ENCODE measurements around the gene LAMP5. TPM values are rescaled to one million over a fixed set of nuclear protein-coding genes. Genes with fewer than 3 reads are reported as not detected.

Gene LAMP5
- total and polyA plus RNA-seq, 2 of the 13 experiments (the other 11 are each of a cell fraction or from before 2014, with no cell fraction given), result not detected

GRCh38 chr20:9551808-9552550 lies 37.6 kb downstream of the LAMP5 start:
- Histone ChIP-seq H3K36me3 (replicated peaks in 1 of 2; ENCODE audit: control insufficient read depth in 1 of 2, insufficient read depth in 2 of 2, low read length in 2 of 2) (no peaks in the 10 kb centered on the region), H3K27ac (ENCODE audit: extremely low read length, insufficient read depth, low read length) (no peak overlapping the region), H3K27me3 (ENCODE audit: control insufficient read depth in 1 of 2, insufficient read depth in 2 of 2, low read length in 2 of 2) (no peaks in the 10 kb centered on the region; a peak in 3 of 5 replicates), H3K79me2 (ENCODE audit: insufficient read depth, low read length) (no peaks in the 10 kb centered on the region), H3K9me3 (ENCODE audit: low read length) (no peaks in the 10 kb centered on the region), H4K20me1 (ENCODE audit: insufficient read depth, low read length) (no peaks in the 10 kb centered on the region), H3K4me2 (ENCODE audit: low read depth, low read length) (no peak overlapping the region), H3K9ac (ENCODE audit: insufficient read depth, low read depth, low read length) (no peak overlapping the region), H3K4me1 (ENCODE audit: insufficient read depth, low read length) (no peaks in the 10 kb centered on the region), H2AFZ (ENCODE audit: low read length) (no peak overlapping the region), H3K4me3 (replicated peaks in 1 of 3; ENCODE audit: insufficient read depth in 1 of 3, low read depth in 2 of 3, low read length in 3 of 3) (no peak overlapping the region)
- ATAC-seq, result no peak
- ChIA-PET CTCF (ENCODE audit: low intra/inter-chr PET ratio, low total read pairs) (no interaction called here), POLR2A (no interaction called here)
- FAIRE-seq, result no peak
- 17% methylated on average over 4 of the region's 4 CpGs for WGBS (ENCODE audit: low lambda C conversion rate)
- TF ChIP-seq NCOA5 (CRISPR knock-in tag; IDR thresholded peaks at IDR 0.05) (no peak), THRA (CRISPR knock-in tag; IDR thresholded peaks at IDR 0.05; ENCODE audit: borderline replicate concordance) (no peak)
- no TSS peak for BruUV-seq (replicated peaks)
- in situ Hi-C loops (cut with HindIII; ENCODE audit: extremely low pct_ligation_motif_present, low pct_unique_long_range_greater_than_20kb) (no loop called here), intact Hi-C loops (cut with micrococcal nuclease; ENCODE audit: unreplicated experiment) (no loop called here)
- DNase-seq (ENCODE audit: low spot score), result no peak

GRCh38 chr20:9555781-9556180 lies 41.4 kb downstream of the LAMP5 start:
- Histone ChIP-seq H4K20me1 (ENCODE audit: insufficient read depth, low read length) (no peaks in the 10 kb centered on the region), H3K27ac (ENCODE audit: extremely low read length, insufficient read depth, low read length) (no peak overlapping the region), H3K27me3 (ENCODE audit: control insufficient read depth in 1 of 2, insufficient read depth in 2 of 2, low read length in 2 of 2) (no peaks in the 10 kb centered on the region; a peak in 1 of 5 replicates), H2AFZ (ENCODE audit: low read length) (no peak overlapping the region), H3K4me1 (ENCODE audit: insufficient read depth, low read length) (no peaks in the 10 kb centered on the region), H3K36me3 (replicated peaks in 1 of 2; ENCODE audit: control insufficient read depth in 1 of 2, insufficient read depth in 2 of 2, low read length in 2 of 2) (no peaks in the 10 kb centered on the region), H3K9me3 (ENCODE audit: low read length) (no peaks in the 10 kb centered on the region), H3K79me2 (ENCODE audit: insufficient read depth, low read length) (no peaks in the 10 kb centered on the region), H3K4me2 (ENCODE audit: low read depth, low read length) (no peak overlapping the region), H3K9ac (ENCODE audit: insufficient read depth, low read depth, low read length) (no peak overlapping the region), H3K4me3 (replicated peaks in 1 of 3; ENCODE audit: insufficient read depth in 1 of 3, low read depth in 2 of 3, low read length in 3 of 3) (no peak overlapping the region)
- ChIA-PET CTCF (ENCODE audit: low intra/inter-chr PET ratio, low total read pairs) (no interaction called here), POLR2A (no interaction called here)
- ATAC-seq (no peak), FAIRE-seq (no peak), DNase-seq (ENCODE audit: low spot score) (no peak)
- WGBS (ENCODE audit: low lambda C conversion rate), result 8% methylated on average over 2 of the region's 2 CpGs
- intact Hi-C loops (cut with micrococcal nuclease; ENCODE audit: unreplicated experiment), result no loop called here
- no TSS peak for BruUV-seq (replicated peaks)
- TF ChIP-seq BCL3 (CRISPR knock-in tag; IDR thresholded peaks at IDR 0.05) (no peak), MAFF (IDR thresholded peaks at IDR 0.05; ENCODE audit: low read depth, low read length) (peak; percentile 34; the same call in 1 of the 2 replicates), MAFK (conservative IDR thresholded peaks at IDR 0.05 in 1 of 2, IDR thresholded peaks at IDR 0.05 in 1 of 2; ENCODE audit: low read length in 2 of 2) (peak in 1 of 2 experiments; percentile 41; a peak in 2 of 4 replicates)
- in situ Hi-C loops (cut with HindIII; ENCODE audit: extremely low pct_ligation_motif_present, low pct_unique_long_range_greater_than_20kb), result no loop called here
